K562 (cell line): ENCODE results near the gene MXI1. TPM values are rescaled to one million over a fixed set of nuclear protein-coding genes. Genes with fewer than 3 reads are reported as not detected.

Experiments used
- BRF1 ChIP-seq: IDR thresholded peaks from 3 replicates; pipeline ENCODE4 v1.6.1; 2011; ENCODE audit warnings: borderline replicate concordance, mild to moderate bottlenecking; ENCODE audit not compliant: insufficient read length; ENCODE audit errors: extremely low read depth
- FOXO4 ChIP-seq: fragments of 450-650 bp; formaldehyde crosslinking; IDR thresholded peaks from 2 replicates; pipeline ENCODE4 v1.4.0; 2020; ENCODE audit warnings: mild to moderate bottlenecking, moderate library complexity
- MAFG ChIP-seq: fragments of 450-650 bp; conservative IDR thresholded peaks from 2 replicates; pipeline ENCODE4 v1.6.1; 2016; ENCODE audit warnings: missing genetic modification characterization, missing compliant biosample characterization
- MCM3 ChIP-seq: fragments of 450-650 bp; IDR thresholded peaks from 2 replicates; pipeline ENCODE4 v1.6.1; 2016
- RB1 ChIP-seq: fragments of 450-650 bp; IDR thresholded peaks from 2 replicates; pipeline ENCODE4 v1.6.1; 2017; ENCODE audit warnings: low read depth, mild to moderate bottlenecking
- RUNX1 ChIP-seq: sonication (generic); IDR thresholded peaks from 2 replicates; pipeline ENCODE4 v1.6.1; 2016; ENCODE audit warnings: antibody characterized with exemption, low read depth
- SMAD2 ChIP-seq: fragments of 150-350 bp; IDR thresholded peaks from 2 replicates; pipeline ENCODE4 v1.6.1; 2014; ENCODE audit warnings: low read depth, mild to moderate bottlenecking, low read length
- SPI1 ChIP-seq: IDR thresholded peaks from 2 replicates; pipeline ENCODE4 v1.6.1; 2011; ENCODE audit warnings: low read depth, low read length, control low read depth, borderline replicate concordance
- U2AF1 ChIP-seq: fragments of 200-400 bp; formaldehyde crosslinking; optimal IDR thresholded peaks from 2 replicates; pipeline ENCODE3; 2017; ENCODE audit warnings: mild to moderate bottlenecking, low read depth, low read length, moderate library complexity
- ZBED1 ChIP-seq: IDR thresholded peaks from 2 replicates; pipeline ENCODE4 v1.6.1; 2014
- ZBTB26 ChIP-seq: fragments of 450-650 bp; formaldehyde crosslinking; IDR thresholded peaks from 2 replicates; pipeline ENCODE4 v1.4.0; 2022; ENCODE audit warnings: missing genetic modification characterization
- ZFX ChIP-seq: sonication (generic); formaldehyde crosslinking; IDR thresholded peaks from 2 replicates; pipeline ENCODE4 v1.8.0; 2022; ENCODE audit warnings: mild to moderate bottlenecking, missing genetic modification reagents, moderate library complexity
- polyA plus RNA-seq, 8 experiments: library from polyadenylated mRNA; depleted of rRNA in 4 of 8; stranded (reverse) in 5 of 8; unstranded in 3 of 8; fragments of >200 nt; fragmentation: Nextera tagmentation in 2 of 8; fragmentation: Illumina TruSeq in 1 of 8; extraction: Ambion mirVana in 2 of 8; extraction: Trizol in 1 of 8; gene quantifications; 2 replicates each; pipeline versions ENCODE4 v1.2.1 to v1.2.3, GENCODE V29; 2011 to 2014; ENCODE audit warnings: inconsistent platforms in 1 of 8, missing spikeins in 1 of 8
- total RNA-seq, 7 experiments: library from RNA; depleted of rRNA in 6 of 7; stranded (reverse); fragments of >200 nt in 6 of 7; fragmentation: Illumina TruSeq in 2 of 7; extraction: Trizol in 2 of 7; gene quantifications; 2 replicates each; pipeline versions ENCODE4 v1.2.1 to v1.2.3, GENCODE V29; 2011 to 2021; ENCODE audit warnings: low replicate concordance in 1 of 7
- TF ChIP-seq, protein P1 (sequence below): fragments of 450-650 bp; formaldehyde crosslinking; conservative IDR thresholded peaks from 2 replicates; pipeline ENCODE4 v1.4.0; 2022; ENCODE audit warnings: mild to moderate bottlenecking, missing genetic modification characterization
- TF ChIP-seq, protein P2 (sequence below): fragments of 250-450 bp; sonication (Bioruptor Pico); IDR thresholded peaks from 2 replicates; pipeline ENCODE4 v1.8.0; 2022; ENCODE audit warnings: inconsistent platforms
- TF ChIP-seq, protein P3 (sequence below): sonication (generic); formaldehyde crosslinking; IDR thresholded peaks from 2 replicates; pipeline ENCODE4 v1.8.0; 2022; ENCODE audit warnings: missing genetic modification reagents, mild to moderate bottlenecking, moderate library complexity, borderline replicate concordance
- TF ChIP-seq, protein P4 (sequence below): fragments of 250-450 bp; sonication (Bioruptor Pico); IDR thresholded peaks from 2 replicates; pipeline ENCODE4 v1.8.0; 2021; ENCODE audit warnings: mild to moderate bottlenecking, moderate library complexity

MXI1 gene
- total and polyA plus RNA-seq, 9 of the 15 experiments (the other 6 are each of a cell fraction or from before 2014, with no cell fraction given) = 9.1 to 23.7 (median 14.8) TPM

- TF ChIP-seq FOXO4 = no peak
- TF ChIP-seq SPI1 = peak; percentile 49; the same call in 1 of the 2 replicates
- TF ChIP-seq RUNX1 = no peak
- TF ChIP-seq, protein P1, sequence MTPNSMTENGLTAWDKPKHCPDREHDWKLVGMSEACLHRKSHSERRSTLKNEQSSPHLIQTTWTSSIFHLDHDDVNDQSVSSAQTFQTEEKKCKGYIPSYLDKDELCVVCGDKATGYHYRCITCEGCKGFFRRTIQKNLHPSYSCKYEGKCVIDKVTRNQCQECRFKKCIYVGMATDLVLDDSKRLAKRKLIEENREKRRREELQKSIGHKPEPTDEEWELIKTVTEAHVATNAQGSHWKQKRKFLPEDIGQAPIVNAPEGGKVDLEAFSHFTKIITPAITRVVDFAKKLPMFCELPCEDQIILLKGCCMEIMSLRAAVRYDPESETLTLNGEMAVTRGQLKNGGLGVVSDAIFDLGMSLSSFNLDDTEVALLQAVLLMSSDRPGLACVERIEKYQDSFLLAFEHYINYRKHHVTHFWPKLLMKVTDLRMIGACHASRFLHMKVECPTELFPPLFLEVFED = 0 out of 2 replicates have a peak, but pooled peaks have one; percentile 19
- TF ChIP-seq MAFG (tag) = no peak
- TF ChIP-seq SMAD2 = no peak
- TF ChIP-seq RB1 = no peak
- TF ChIP-seq, protein P2, sequence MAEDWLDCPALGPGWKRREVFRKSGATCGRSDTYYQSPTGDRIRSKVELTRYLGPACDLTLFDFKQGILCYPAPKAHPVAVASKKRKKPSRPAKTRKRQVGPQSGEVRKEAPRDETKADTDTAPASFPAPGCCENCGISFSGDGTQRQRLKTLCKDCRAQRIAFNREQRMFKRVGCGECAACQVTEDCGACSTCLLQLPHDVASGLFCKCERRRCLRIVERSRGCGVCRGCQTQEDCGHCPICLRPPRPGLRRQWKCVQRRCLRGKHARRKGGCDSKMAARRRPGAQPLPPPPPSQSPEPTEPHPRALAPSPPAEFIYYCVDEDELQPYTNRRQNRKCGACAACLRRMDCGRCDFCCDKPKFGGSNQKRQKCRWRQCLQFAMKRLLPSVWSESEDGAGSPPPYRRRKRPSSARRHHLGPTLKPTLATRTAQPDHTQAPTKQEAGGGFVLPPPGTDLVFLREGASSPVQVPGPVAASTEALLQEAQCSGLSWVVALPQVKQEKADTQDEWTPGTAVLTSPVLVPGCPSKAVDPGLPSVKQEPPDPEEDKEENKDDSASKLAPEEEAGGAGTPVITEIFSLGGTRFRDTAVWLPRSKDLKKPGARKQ (CRISPR knock-in tag) = no peak
- no peak for TF ChIP-seq BRF1
- TF ChIP-seq MCM3 = no peak
- TF ChIP-seq, protein P3, sequence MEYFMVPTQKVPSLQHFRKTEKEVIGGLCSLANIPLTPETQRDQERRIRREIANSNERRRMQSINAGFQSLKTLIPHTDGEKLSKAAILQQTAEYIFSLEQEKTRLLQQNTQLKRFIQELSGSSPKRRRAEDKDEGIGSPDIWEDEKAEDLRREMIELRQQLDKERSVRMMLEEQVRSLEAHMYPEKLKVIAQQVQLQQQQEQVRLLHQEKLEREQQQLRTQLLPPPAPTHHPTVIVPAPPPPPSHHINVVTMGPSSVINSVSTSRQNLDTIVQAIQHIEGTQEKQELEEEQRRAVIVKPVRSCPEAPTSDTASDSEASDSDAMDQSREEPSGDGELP = no peak
- no peak for TF ChIP-seq ZBED1
- TF ChIP-seq ZFX (CRISPR knock-in tag) = peak; percentile 39
- 0 out of 2 replicates have a peak, but pooled peaks have one; percentile 66 for TF ChIP-seq ZBTB26 (CRISPR knock-in tag)
- TF ChIP-seq, protein P4, sequence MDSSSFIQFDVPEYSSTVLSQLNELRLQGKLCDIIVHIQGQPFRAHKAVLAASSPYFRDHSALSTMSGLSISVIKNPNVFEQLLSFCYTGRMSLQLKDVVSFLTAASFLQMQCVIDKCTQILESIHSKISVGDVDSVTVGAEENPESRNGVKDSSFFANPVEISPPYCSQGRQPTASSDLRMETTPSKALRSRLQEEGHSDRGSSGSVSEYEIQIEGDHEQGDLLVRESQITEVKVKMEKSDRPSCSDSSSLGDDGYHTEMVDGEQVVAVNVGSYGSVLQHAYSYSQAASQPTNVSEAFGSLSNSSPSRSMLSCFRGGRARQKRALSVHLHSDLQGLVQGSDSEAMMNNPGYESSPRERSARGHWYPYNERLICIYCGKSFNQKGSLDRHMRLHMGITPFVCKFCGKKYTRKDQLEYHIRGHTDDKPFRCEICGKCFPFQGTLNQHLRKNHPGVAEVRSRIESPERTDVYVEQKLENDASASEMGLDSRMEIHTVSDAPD (CRISPR knock-in tag) = no peak
- TF ChIP-seq U2AF1 = no peak
Observed at GRCh38 chr10:110208614-110209453, 1.4 kb downstream of the MXI1 start (continued).
